Uterus (tissue), 4 donors: ENCODE results near the gene BTG4. TPM values are rescaled to one million over a fixed set of nuclear protein-coding genes. Genes with fewer than 3 reads are reported as not detected.

ENCODE experiments used
- DNase-seq, 2 donors: peaks; one replicate each; pipeline ENCODE4 v3.0.0-alpha.2; 2019 to 2020
- H3K27ac ChIP-seq, 2 donors: fragments of 200-600 bp; sonication (generic); 1 replicate in 1 of 2; 2 replicates in 1 of 2; pipeline ENCODE4 v1.5.1; 2016 to 2018
- H3K27me3 ChIP-seq, 2 donors: fragments of 200-600 bp; sonication (generic); one replicate each; pipeline ENCODE4 v1.5.1; 2018 to 2019; ENCODE audit warnings: control low read depth in 1 of 2
- H3K36me3 ChIP-seq, 2 donors: fragments of 200-600 bp; sonication (generic); one replicate each; pipeline ENCODE4 v1.5.1; 2019; ENCODE audit warnings: control low read depth in 1 of 2
- H3K4me1 ChIP-seq, 2 donors: fragments of 200-600 bp; sonication (generic); one replicate each; pipeline ENCODE4 v1.5.1; 2018 to 2019; ENCODE audit warnings: control low read depth in 1 of 2
- H3K4me3 ChIP-seq, 2 donors: fragments of 200-600 bp; sonication (generic); 1 replicate in 1 of 2; 2 replicates in 1 of 2; pipeline ENCODE4 v1.5.1; 2018 to 2019; ENCODE audit warnings: mild to moderate bottlenecking in 1 of 2
- H3K9me3 ChIP-seq, 2 donors: fragments of 200-600 bp; sonication (generic); one replicate each; pipeline ENCODE4 v1.5.1; 2019; ENCODE audit warnings: control low read depth in 1 of 2
- POLR2A ChIP-seq, 2 donors: fragments of 450-650 bp; IDR thresholded peaks; one replicate each; pipeline ENCODE4 v1.6.1; 2016; ENCODE audit warnings: antibody characterized with exemption in 2 of 2, mild to moderate bottlenecking in 1 of 2, moderate library complexity in 1 of 2
- intact Hi-C: fragments of 100-400 bp; cut with DNase I; formaldehyde crosslinking; loops from one replicate; pipeline ENCODE4 v1.15.1; 2023; ENCODE audit warnings: low total_unique reads
- total RNA-seq, 4 donors: library from RNA; depleted of rRNA in 3 of 4; stranded (reverse); fragments of >200 nt in 3 of 4; gene quantifications; one replicate each; pipeline versions ENCODE4 v1.1.0 to v1.2.4, GENCODE V29; 2014 to 2023
- TF ChIP-seq, protein P1 (sequence below), 4 experiments: fragments of 200-600 bp in 2 of 4; fragments of 450-650 bp in 2 of 4; sonication (generic) in 2 of 4; IDR thresholded peaks; one replicate each; pipeline ENCODE4 v1.5.1; 2016 to 2019; ENCODE audit warnings: antibody characterized with exemption in 4 of 4, mild to moderate bottlenecking in 2 of 4, moderate library complexity in 1 of 4
- donor health status: DM: yes; HTN: yes; CAD: no.

Gene BTG4
- total RNA-seq, 4 donors from 2014 or later: not detected

DNA sequence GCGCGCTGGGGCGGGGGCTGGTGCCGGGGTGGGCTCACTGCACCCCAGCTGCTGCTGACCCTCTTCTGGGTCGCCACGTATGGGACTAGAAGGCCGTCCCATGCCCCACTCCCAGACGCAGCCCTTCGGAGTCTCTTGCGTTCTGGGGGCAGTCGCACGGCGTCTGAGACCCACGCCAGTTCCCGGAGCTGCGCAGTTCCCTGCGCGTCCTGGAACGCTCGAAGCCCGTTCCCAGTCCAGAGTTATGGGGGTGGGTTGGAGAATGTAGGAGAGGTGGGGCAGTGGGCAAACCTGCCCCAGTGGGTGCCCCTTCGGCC lies 28.7 kb upstream of the BTG4 start:
- TF ChIP-seq, protein P1, sequence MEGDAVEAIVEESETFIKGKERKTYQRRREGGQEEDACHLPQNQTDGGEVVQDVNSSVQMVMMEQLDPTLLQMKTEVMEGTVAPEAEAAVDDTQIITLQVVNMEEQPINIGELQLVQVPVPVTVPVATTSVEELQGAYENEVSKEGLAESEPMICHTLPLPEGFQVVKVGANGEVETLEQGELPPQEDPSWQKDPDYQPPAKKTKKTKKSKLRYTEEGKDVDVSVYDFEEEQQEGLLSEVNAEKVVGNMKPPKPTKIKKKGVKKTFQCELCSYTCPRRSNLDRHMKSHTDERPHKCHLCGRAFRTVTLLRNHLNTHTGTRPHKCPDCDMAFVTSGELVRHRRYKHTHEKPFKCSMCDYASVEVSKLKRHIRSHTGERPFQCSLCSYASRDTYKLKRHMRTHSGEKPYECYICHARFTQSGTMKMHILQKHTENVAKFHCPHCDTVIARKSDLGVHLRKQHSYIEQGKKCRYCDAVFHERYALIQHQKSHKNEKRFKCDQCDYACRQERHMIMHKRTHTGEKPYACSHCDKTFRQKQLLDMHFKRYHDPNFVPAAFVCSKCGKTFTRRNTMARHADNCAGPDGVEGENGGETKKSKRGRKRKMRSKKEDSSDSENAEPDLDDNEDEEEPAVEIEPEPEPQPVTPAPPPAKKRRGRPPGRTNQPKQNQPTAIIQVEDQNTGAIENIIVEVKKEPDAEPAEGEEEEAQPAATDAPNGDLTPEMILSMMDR (IDR thresholded peaks at IDR 0.05): no peak
- no peak for TF ChIP-seq POLR2A (IDR thresholded peaks at IDR 0.05)
- DNase-seq: no peak
- H3K27me3 ChIP-seq: no peaks in the 10 kb centered on the region

GRCh38 chr11:111540114-111540936 lies 28.1 kb upstream of the BTG4 start, which contains the start of gene LAYN:
TSS of gene LAYN (plus strand) at chr11:111540720. CDS start at chr11:111540844, 124 bp downstream.
- Histone ChIP-seq H3K27ac (peak within 1 kb of the TSS; percentile 78 to 82), H3K9me3 (no peaks in the 10 kb centered on the region), H3K36me3 (no peaks in the 10 kb centered on the region), H3K4me3 (peak within 1 kb of the TSS; percentile 61 to 64), H3K4me1 (no peaks in the 10 kb centered on the region), H3K27me3 (no peaks in the 10 kb centered on the region)
- intact Hi-C loops: no loop called here
- TF ChIP-seq, protein P1 (IDR thresholded peaks at IDR 0.05): no peak
- peak; percentile 38 to 67 for TF ChIP-seq POLR2A (IDR thresholded peaks at IDR 0.05)
- peak; percentile 67 to 69 for DNase-seq

More for the DNA sequence above, 28.7 kb upstream of the BTG4 start:
- Histone ChIP-seq H3K27ac (peak overlapping the region; percentile 78 to 82), H3K4me3 (peak overlapping the region; percentile 61 to 64), H3K36me3 (no peaks in the 10 kb centered on the region), H3K4me1 (no peaks in the 10 kb centered on the region), H3K9me3 (no peaks in the 10 kb centered on the region)
- intact Hi-C loops: no loop called here

GRCh38 chr11:111539426-111540113 lies 27.4 kb upstream of the BTG4 start:
- DNase-seq: no peak
- H3K4me1 ChIP-seq: no peaks in the 10 kb centered on the region
- H3K27me3 ChIP-seq: no peaks in the 10 kb centered on the region
- intact Hi-C loops: no loop called here
- peak overlapping the region; percentile 61 to 64 for H3K4me3 ChIP-seq
- no peaks in the 10 kb centered on the region for H3K36me3 ChIP-seq
- TF ChIP-seq, protein P1 (IDR thresholded peaks at IDR 0.05): no peak
- no peak for TF ChIP-seq POLR2A (IDR thresholded peaks at IDR 0.05)
- H3K9me3 ChIP-seq: no peaks in the 10 kb centered on the region
- H3K27ac ChIP-seq: peak overlapping the region; percentile 78 to 82

GRCh38 chr11:111538407-111539114 lies 26.4 kb upstream of the BTG4 start:
- Histone ChIP-seq H3K4me1 (no peaks in the 10 kb centered on the region), H3K36me3 (no peaks in the 10 kb centered on the region), H3K4me3 (no peak overlapping the region), H3K9me3 (no peaks in the 10 kb centered on the region), H3K27ac (no peak overlapping the region), H3K27me3 (no peaks in the 10 kb centered on the region)
- TF ChIP-seq POLR2A (IDR thresholded peaks at IDR 0.05): no peak
- TF ChIP-seq, protein P1 (IDR thresholded peaks at IDR 0.05): no peak
- no peak for DNase-seq
- intact Hi-C loops: no loop called here
